ENCODE results near the gene COL18A1.

COL18A1 gene

DNA sequence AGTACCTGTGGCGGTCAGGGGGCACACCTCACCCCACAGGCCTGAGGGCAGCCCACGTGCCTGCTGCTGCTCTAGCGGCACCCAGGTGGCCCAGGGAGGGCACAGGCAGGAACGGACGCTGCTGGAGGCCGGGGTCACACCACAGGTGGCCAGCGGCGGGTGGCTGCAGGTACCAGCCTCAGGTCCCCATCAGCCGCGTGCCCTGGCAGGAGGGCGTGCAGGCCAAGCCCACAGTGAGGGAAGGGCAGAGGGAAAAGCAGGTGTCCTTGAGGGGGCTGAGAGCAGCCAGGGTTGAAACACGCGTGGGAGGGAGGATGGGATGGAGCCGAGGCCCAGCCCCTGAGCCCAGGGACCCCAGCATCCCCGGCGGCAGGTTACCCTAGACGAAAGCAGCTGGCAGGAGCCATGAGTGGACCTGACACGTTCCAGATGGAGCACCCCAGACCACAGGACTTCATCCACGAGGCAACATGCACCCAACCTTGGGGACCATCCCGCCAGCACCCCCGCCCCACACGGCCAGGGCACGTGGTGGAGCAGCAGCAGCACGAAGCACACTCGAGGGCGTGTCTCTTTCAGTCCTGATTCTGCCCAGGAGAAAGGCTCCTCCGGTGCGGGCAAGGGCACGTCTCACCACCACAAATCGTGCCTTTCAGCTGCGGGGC, 133.5 kb downstream of the COL18A1 start:
- Histone ChIP-seq H3K9me3 (ENCODE audit: low read length) (no peaks in the 10 kb centered on the region), H3K36me3 (ENCODE audit: insufficient read depth, low read length) (no peaks in the 10 kb centered on the region), H3K9ac (ENCODE audit: low read length) (no peak overlapping the region), H3K4me3 (ENCODE audit: low read depth in 1 of 2, low read length in 2 of 2) (no peak overlapping the region), H3K27me3 (ENCODE audit: control insufficient read depth in 1 of 2, insufficient read depth in 2 of 2, low read length in 2 of 2) (no peaks in the 10 kb centered on the region), H3K27ac (ENCODE audit: low read depth, low read length) (no peak overlapping the region), H3K4me1 (ENCODE audit: insufficient read depth, low read length) (peaks cover 7% of the 10 kb centered on the region)

DNA sequence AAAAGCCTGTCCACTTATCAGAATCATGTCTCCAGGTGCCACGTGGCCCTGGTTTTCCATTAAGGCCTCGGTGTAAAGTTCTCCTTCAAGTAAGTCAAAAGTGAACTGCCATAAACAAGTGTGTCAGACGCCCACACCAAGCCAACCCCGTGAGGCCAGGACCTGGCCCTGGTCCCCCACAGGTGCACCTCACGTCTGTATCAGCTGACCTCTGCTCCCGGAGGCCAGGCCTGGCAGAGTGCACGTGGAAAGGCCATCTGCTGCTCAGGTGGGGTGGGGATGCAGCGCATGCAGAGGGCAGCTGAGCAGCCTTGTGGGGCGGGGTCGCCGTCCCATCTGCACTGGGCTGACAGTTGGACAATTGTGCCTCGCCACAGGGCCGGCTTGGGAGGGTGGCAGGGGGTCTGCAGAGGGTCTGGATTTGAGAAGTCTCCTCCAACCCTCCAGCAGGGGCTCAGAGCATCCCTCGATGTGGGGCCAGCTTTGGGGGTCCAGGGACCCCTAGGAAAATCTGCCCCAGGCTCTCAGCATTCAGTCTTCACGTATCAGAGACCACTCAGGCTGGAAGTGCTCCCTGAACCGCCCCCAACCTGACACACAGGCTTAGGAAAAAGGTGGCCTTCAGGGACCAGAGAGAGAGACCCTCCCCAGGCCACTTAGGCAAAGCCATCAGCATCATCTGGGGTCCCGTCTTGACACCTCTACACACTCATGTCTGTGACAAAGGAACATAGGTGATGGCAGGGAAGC, 134.3 kb downstream of the COL18A1 start:
- Histone ChIP-seq H3K9me3 (ENCODE audit: low read length) (no peaks in the 10 kb centered on the region), H3K36me3 (ENCODE audit: insufficient read depth, low read length) (no peaks in the 10 kb centered on the region), H3K27me3 (ENCODE audit: control insufficient read depth in 1 of 2, insufficient read depth in 2 of 2, low read length in 2 of 2) (no peaks in the 10 kb centered on the region), H3K27ac (ENCODE audit: low read depth, low read length) (no peak overlapping the region), H3K9ac (ENCODE audit: low read length) (no peak overlapping the region), H3K4me1 (ENCODE audit: insufficient read depth, low read length) (peaks cover 7% of the 10 kb centered on the region), H3K4me3 (ENCODE audit: low read depth in 1 of 2, low read length in 2 of 2) (no peak overlapping the region)

DNA sequence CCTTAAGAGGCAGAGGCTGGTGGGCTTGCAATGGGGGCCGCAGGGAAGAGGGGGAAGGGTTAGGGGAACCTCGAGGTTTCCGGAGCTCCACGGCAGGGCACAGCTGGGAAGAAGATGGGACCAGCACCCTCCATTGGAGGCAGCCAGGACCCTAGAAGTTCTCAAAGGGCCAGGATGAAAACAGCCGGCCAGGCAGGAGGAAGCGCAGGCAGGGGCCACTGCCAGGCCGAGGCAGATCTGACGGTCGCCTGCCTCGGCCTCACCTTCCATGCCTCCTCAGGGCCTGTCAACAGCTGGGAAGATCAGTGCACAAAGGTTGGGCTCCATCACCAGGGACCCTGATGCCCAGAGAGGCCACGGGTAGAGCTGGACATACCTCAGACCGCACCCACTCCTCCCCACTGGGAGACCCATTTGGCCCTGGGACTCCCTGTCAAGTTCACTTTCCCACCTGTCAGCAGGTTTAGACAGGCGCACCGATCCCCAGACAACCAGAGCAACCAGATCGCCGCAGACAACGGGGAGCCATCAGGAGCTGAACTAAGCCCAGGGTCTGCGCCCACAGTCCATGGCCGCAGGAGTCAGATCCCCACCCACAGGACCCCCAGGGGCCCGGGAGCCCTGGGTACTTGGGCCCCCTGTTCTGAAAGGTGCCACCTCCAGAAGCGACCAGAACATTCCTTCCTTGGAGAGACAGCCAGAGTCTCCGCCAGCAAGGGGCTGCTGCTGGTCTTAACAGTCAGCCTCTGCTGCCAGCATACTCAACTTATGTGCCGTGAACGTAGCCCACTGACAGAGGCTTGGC, 135.0 kb downstream of the COL18A1 start:
- no peak overlapping the region for H3K27ac ChIP-seq (ENCODE audit: low read depth, low read length)
- H3K27me3 ChIP-seq (ENCODE audit: control insufficient read depth in 1 of 2, insufficient read depth in 2 of 2, low read length in 2 of 2), result no peaks in the 10 kb centered on the region
- no peaks in the 10 kb centered on the region for H3K36me3 ChIP-seq (ENCODE audit: insufficient read depth, low read length)
- H3K4me3 ChIP-seq (ENCODE audit: low read depth in 1 of 2, low read length in 2 of 2), result no peak overlapping the region
- H3K9me3 ChIP-seq (ENCODE audit: low read length), result no peaks in the 10 kb centered on the region
- H3K4me1 ChIP-seq (ENCODE audit: insufficient read depth, low read length), result peaks cover 7% of the 10 kb centered on the region
- H3K9ac ChIP-seq (ENCODE audit: low read length), result no peak overlapping the region

DNA sequence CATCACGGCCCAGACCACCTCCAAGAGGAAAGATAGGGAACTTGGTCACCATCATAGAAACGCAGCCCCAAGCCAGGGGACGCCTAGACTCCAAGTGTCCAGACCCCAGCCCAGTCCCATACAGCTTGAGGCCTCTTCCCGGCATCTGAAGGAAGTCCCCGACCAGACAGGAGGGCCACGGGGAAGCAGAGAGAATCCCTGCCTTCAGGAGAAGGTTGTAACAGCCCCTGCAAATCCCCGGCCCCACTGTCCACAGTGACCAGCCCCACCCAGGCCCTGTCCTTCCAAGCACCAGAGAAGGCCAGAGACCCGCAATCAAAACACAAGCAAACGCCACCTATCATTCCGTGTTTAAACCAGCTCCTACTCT, 135.6 kb downstream of the COL18A1 start:
- Histone ChIP-seq H3K9ac (ENCODE audit: low read length) (no peak overlapping the region), H3K4me1 (ENCODE audit: insufficient read depth, low read length) (peaks cover 7% of the 10 kb centered on the region), H3K27me3 (ENCODE audit: control insufficient read depth in 1 of 2, insufficient read depth in 2 of 2, low read length in 2 of 2) (no peaks in the 10 kb centered on the region), H3K27ac (ENCODE audit: low read depth, low read length) (no peak overlapping the region), H3K9me3 (ENCODE audit: low read length) (no peaks in the 10 kb centered on the region), H3K4me3 (ENCODE audit: low read depth in 1 of 2, low read length in 2 of 2) (no peak overlapping the region), H3K36me3 (ENCODE audit: insufficient read depth, low read length) (no peaks in the 10 kb centered on the region)

DNA sequence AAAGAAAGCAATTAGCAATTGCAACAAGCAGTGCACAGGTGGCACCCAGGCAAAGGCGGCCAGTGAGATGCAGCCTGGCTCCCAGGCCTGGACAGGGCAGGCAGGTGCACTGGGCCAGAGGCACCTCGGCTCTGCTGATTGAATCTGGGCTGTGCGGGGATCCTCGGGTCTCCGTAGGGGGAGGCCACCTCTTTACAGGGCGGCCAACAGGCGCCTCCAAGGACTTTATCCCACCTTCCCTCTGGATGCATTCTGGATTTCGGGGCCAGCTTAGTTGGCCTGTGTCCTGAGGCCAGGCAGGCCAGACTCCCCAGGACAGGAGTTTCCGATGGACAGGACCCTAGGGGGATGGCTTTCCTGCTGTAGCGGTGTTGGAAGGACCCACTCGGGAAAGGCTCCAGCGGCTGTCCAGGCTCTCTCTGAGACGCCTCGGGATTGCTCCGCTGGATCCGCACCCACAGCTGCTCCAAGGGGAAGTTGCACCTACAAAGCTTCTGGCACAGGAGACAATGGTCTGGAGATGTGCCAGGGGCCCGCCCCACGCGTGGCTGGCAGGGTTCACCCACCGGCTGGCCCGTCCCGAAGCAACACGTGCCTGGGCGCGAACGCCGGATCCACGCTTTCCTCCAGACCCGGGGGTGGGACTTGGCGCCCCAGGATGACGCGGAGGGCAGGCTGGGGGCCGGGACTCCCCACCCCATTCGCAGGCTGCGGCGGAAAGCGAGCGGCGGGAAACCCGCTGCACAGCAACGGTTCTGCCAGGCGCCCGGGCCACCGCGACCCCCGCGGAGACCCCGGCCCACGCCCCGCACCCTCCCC, 136.5 kb downstream of the COL18A1 start:
- Histone ChIP-seq H3K4me3 (ENCODE audit: low read depth in 1 of 2, low read length in 2 of 2) (peak overlapping the region; percentile 35 to 49), H3K9ac (ENCODE audit: low read length) (no peak overlapping the region), H3K36me3 (ENCODE audit: insufficient read depth, low read length) (no peaks in the 10 kb centered on the region), H3K4me1 (ENCODE audit: insufficient read depth, low read length) (peaks cover 7% of the 10 kb centered on the region), H3K27me3 (ENCODE audit: control insufficient read depth in 1 of 2, insufficient read depth in 2 of 2, low read length in 2 of 2) (no peaks in the 10 kb centered on the region), H3K9me3 (ENCODE audit: low read length) (no peaks in the 10 kb centered on the region), H3K27ac (ENCODE audit: low read depth, low read length) (no peak overlapping the region)

DNA sequence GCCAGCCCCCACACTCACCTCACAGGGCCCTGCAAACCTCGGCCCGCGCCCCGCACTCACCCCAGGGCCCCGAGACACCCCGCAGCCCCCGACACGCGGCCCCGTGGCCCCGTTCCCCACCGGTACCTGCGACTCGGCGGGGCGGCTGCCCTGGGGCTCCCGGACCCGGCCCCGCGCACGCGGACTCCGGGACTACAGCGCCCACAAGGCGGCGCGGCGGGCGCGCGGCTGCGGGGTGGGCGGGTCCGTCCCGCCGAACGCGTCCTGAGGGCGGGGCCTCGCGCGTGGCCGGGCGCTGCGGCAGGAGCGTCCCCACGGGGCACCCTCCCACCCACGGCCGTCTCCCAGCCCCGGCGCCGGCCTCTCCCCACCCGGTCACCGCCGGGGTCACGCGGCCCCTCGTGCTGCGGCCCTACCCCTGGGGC, 137.3 kb downstream of the COL18A1 start, which contains the start of gene SLC19A1:
SLC19A1 (minus strand) TSS at position 199 of the 425 bp plus-strand sequence. CDS start 4,481 bp downstream, outside the sequence.
- Histone ChIP-seq H3K27me3 (ENCODE audit: control insufficient read depth in 1 of 2, insufficient read depth in 2 of 2, low read length in 2 of 2) (no peaks in the 10 kb centered on the region), H3K9ac (ENCODE audit: low read length) (no peak within 1 kb of the TSS), H3K4me1 (ENCODE audit: insufficient read depth, low read length) (peaks cover 7% of the 10 kb centered on the region), H3K4me3 (ENCODE audit: low read depth in 1 of 2, low read length in 2 of 2) (peak within 1 kb of the TSS; percentile 35 to 49), H3K36me3 (ENCODE audit: insufficient read depth, low read length) (no peaks in the 10 kb centered on the region), H3K27ac (ENCODE audit: low read depth, low read length) (no peak within 1 kb of the TSS), H3K9me3 (ENCODE audit: low read length) (no peaks in the 10 kb centered on the region)

DNA sequence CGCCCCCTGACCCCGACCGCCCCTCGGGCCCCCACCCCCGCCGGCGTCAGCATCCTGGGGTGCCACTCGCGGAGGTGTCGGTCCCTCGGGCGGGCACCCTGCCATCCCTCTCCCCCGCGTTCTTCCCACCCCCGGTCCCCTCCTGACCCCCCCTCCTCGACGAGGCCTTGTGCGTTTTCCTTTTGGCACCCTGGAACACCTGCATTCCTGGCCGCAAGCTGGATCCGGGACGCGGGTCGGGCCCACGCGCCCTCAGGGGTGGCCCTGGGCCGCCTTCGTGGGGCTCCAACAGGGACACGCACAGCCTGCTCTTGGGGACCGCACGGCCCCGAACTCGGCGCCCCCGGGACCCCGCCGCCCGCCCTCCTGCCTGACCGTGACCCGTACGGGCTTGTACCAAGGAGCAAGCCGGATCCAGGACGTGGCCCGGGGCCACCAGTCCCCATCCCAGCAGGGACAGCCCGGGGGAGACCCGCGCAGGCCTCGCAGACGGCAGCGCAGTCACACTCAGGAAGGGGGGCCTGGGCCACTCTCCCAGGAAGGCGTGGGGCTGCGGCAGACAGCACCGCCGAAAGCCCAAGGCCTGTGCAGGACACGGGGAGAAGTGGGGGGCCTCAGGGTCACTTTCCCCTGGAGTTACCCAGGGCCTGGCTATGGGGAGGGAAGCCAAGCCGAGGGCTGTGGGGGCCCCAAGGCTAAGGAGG, 137.9 kb downstream of the COL18A1 start:
- Histone ChIP-seq H3K27me3 (ENCODE audit: control insufficient read depth in 1 of 2, insufficient read depth in 2 of 2, low read length in 2 of 2) (no peaks in the 10 kb centered on the region), H3K27ac (ENCODE audit: low read depth, low read length) (no peak overlapping the region), H3K4me1 (ENCODE audit: insufficient read depth, low read length) (peaks cover 7% of the 10 kb centered on the region), H3K9ac (ENCODE audit: low read length) (no peak overlapping the region), H3K4me3 (ENCODE audit: low read depth in 1 of 2, low read length in 2 of 2) (peak overlapping the region; percentile 35 to 42), H3K36me3 (ENCODE audit: insufficient read depth, low read length) (no peaks in the 10 kb centered on the region), H3K9me3 (ENCODE audit: low read length) (no peaks in the 10 kb centered on the region)

DNA sequence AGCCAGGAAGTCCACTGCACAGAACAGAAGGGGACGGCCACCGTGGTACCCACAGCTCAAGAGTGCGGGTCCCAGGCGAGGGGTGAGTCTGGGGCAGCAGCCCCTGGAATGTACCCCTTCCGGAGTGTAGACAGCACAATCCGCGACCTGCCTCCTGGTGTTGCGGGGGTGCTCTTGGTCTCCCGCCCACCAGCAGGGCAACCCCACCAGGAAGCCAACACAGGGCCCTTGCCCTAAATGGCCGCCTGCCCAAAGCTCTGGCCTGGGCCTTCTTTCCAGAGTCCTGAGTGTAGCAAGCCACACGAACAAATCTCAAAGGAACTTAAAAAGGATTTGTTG, 138.4 kb downstream of the COL18A1 start:
- no peak overlapping the region for H3K27ac ChIP-seq (ENCODE audit: low read depth, low read length)
- no peak overlapping the region for H3K4me3 ChIP-seq (ENCODE audit: low read depth in 1 of 2, low read length in 2 of 2)
- H3K9me3 ChIP-seq (ENCODE audit: low read length), result no peaks in the 10 kb centered on the region
- no peak overlapping the region for H3K9ac ChIP-seq (ENCODE audit: low read length)
- no peaks in the 10 kb centered on the region for H3K27me3 ChIP-seq (ENCODE audit: control insufficient read depth in 1 of 2, insufficient read depth in 2 of 2, low read length in 2 of 2)
- H3K4me1 ChIP-seq (ENCODE audit: insufficient read depth, low read length), result peaks cover 7% of the 10 kb centered on the region
- H3K36me3 ChIP-seq (ENCODE audit: insufficient read depth, low read length), result no peaks in the 10 kb centered on the region

DNA sequence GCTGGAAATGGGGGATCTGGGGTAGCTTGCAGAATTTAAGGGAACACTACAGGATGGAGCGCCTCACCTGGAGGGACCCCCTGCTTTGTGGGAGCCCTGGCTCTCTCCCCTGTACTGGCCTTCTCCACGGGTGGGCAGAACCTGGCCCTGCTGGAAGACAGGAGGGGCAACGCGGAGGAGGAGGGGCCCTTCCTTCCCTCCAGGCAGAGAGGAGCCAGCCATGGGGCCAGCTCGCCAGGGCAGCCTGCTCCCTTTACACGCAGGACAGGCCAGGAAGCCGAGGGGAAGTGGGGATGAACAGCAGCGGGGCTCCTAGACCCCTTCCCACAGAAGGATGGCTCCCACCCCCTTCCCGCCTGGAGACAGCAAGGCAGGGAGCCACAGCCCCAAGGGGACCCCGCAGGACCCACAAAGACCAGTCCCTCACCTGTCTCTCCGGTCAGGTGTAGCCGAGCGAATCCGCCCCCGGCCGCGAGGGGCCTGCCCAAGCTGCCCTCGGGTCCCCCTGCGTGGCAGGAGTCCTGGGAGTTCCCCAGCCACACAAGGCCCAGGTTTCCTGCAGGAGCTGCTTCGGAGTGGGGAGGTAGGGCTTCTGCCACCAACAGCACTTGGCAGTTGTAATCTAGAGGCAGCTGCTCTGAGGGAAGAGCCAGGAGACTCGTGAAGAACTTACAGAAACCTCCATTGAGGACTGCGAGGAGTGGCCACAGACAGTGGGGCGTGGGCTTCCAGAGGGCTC, 138.9 kb downstream of the COL18A1 start:
- peaks cover 7% of the 10 kb centered on the region for H3K4me1 ChIP-seq (ENCODE audit: insufficient read depth, low read length)
- H3K27ac ChIP-seq (ENCODE audit: low read depth, low read length), result no peak overlapping the region
- H3K9me3 ChIP-seq (ENCODE audit: low read length), result no peaks in the 10 kb centered on the region
- H3K4me3 ChIP-seq (ENCODE audit: low read depth in 1 of 2, low read length in 2 of 2), result no peak overlapping the region
- no peaks in the 10 kb centered on the region for H3K36me3 ChIP-seq (ENCODE audit: insufficient read depth, low read length)
- no peaks in the 10 kb centered on the region for H3K27me3 ChIP-seq (ENCODE audit: control insufficient read depth in 1 of 2, insufficient read depth in 2 of 2, low read length in 2 of 2)
- no peak overlapping the region for H3K9ac ChIP-seq (ENCODE audit: low read length)
